ENCODE measurements around the gene KIAA1549. TPM values are rescaled to one million over a fixed set of nuclear protein-coding genes. Genes with fewer than 3 reads are reported as not detected.

The KIAA1549 gene
- total RNA-seq, 2 donors from 2014 or later = 3.7 to 8.8 TPM

DNA sequence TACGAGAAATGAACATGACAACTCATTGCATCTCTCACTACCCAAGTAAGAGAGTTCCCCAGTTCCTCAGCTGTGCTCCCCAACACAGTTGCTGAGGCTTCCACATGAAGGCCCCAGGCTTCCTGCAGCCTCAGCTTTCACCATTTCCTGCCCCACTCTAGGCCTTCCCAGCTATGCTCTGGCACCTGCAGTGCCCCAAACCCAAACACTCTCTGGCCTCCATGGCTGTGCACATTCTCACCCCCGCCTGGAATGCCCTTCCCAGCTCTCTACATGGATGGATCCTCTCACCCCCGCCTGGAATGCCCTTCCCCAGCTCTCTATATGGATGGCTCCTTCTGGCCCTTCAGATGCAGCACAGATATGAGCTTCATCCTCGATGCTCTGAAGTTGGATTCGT, 61.3 kb downstream of the KIAA1549 start:
- Histone ChIP-seq H3K27ac (no peak overlapping the region), H3K27me3 (replicated peaks; ENCODE audit: insufficient read depth) (no peaks in the 10 kb centered on the region), H3K9me3 (no peaks in the 10 kb centered on the region), H3K4me1 (replicated peaks) (no peaks in the 10 kb centered on the region), H3K36me3 (no peaks in the 10 kb centered on the region), H3K4me3 (no peak overlapping the region)
- TF ChIP-seq, protein P1, sequence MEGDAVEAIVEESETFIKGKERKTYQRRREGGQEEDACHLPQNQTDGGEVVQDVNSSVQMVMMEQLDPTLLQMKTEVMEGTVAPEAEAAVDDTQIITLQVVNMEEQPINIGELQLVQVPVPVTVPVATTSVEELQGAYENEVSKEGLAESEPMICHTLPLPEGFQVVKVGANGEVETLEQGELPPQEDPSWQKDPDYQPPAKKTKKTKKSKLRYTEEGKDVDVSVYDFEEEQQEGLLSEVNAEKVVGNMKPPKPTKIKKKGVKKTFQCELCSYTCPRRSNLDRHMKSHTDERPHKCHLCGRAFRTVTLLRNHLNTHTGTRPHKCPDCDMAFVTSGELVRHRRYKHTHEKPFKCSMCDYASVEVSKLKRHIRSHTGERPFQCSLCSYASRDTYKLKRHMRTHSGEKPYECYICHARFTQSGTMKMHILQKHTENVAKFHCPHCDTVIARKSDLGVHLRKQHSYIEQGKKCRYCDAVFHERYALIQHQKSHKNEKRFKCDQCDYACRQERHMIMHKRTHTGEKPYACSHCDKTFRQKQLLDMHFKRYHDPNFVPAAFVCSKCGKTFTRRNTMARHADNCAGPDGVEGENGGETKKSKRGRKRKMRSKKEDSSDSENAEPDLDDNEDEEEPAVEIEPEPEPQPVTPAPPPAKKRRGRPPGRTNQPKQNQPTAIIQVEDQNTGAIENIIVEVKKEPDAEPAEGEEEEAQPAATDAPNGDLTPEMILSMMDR (IDR thresholded peaks at IDR 0.05) = no peak
- TF ChIP-seq POLR2AphosphoS5 (IDR thresholded peaks at IDR 0.05) (no peak), POLR2A (IDR thresholded peaks at IDR 0.05) (no peak)
- no peak for DNase-seq (ENCODE audit: low spot score)
- 75% methylated on average over 5 of the region's 5 CpGs for WGBS
- intact Hi-C loops (cut with DNase I) = loop anchor here (5.0 kb wide), 1 partner anchor 62 kb away; the partner anchor contains the start of gene KIAA1549

DNA sequence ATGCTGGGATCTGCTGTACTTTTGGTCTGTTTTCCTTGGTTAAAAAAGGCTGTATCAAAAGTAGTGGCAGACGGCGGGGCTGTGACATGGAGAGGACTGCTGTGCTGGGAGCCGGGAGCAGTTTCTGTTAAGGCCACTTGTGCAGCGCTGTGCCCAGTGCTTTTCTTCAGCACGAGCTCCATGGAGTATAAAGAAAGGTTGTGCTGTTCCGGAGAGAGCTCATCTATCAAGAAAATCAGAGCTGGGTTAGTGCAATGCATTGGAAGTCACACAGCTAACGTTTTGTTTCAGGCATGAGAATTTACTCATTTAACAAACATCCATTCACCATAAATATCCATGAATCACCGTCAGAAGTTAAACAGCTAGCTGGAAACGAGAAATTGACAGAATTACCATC, 62.0 kb downstream of the KIAA1549 start:
- Histone ChIP-seq H3K27ac (no peak overlapping the region), H3K27me3 (replicated peaks; ENCODE audit: insufficient read depth) (no peaks in the 10 kb centered on the region), H3K4me1 (replicated peaks) (no peaks in the 10 kb centered on the region), H3K9me3 (no peaks in the 10 kb centered on the region), H3K4me3 (no peak overlapping the region), H3K36me3 (no peaks in the 10 kb centered on the region)
- intact Hi-C loops (cut with DNase I) = no loop called here
- no peak for TF ChIP-seq POLR2AphosphoS5 (IDR thresholded peaks at IDR 0.05)
- no peak for TF ChIP-seq POLR2A (IDR thresholded peaks at IDR 0.05)
- TF ChIP-seq, protein P1 (IDR thresholded peaks at IDR 0.05) = no peak
- no peak for DNase-seq (ENCODE audit: low spot score)
- 70% methylated on average over 9 of the region's 9 CpGs for WGBS

DNA sequence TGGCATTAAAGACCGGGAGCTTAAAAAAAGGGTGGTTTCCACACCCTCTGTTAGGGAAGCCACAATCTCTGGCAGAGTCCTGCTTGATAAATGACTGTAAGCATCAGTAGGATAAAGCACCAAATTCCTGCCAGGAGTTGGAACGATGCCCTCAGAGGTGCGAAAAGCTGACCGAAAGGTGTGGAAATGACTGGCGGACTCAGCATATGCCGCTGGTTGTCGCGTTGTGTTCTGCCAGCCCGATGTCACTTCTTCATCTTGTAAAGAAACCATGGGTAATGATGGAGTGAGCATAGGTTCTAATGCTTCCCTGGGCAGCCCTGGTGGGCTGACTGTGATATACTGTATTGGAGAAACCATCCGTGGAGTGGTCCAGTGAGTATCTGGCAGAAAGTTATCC, 62.4 kb downstream of the KIAA1549 start:
- intact Hi-C loops (cut with DNase I) = no loop called here
- 94% methylated on average over 10 of the region's 10 CpGs for WGBS

DNA sequence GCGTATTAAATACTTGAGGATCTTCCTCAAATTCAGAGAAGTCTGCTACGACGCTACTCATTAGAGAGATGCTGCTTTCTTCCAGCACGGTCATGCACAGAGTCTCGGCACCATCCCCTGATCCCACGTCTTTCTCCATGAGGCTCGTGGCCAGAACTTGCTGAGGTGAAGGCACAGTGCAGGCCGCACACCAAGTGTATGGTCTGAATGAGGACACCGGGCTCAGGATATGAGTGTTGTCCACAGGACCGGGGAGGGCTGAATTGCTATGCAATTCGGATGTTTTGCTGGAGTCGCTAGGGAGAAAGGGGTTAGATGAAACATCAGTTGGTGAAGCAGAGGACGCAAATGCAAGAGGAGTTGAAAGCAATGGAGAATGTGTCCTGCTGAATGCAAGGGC, 63.0 kb downstream of the KIAA1549 start:
- Histone ChIP-seq H3K36me3 (no peaks in the 10 kb centered on the region), H3K4me3 (no peak overlapping the region), H3K4me1 (replicated peaks) (no peaks in the 10 kb centered on the region), H3K27ac (no peak overlapping the region), H3K27me3 (replicated peaks; ENCODE audit: insufficient read depth) (no peaks in the 10 kb centered on the region), H3K9me3 (no peaks in the 10 kb centered on the region)
- WGBS = 98% methylated on average over 13 of the region's 13 CpGs
- intact Hi-C loops (cut with DNase I) = no loop called here
- no peak for DNase-seq (ENCODE audit: low spot score)
- TF ChIP-seq POLR2AphosphoS5 (IDR thresholded peaks at IDR 0.05) (no peak), POLR2A (IDR thresholded peaks at IDR 0.05) (no peak)
- TF ChIP-seq, protein P1 (IDR thresholded peaks at IDR 0.05) = no peak

More for the DNA sequence above, 62.4 kb downstream of the KIAA1549 start:
- no peak for DNase-seq (ENCODE audit: low spot score)
- TF ChIP-seq POLR2AphosphoS5 (IDR thresholded peaks at IDR 0.05) = no peak
- TF ChIP-seq, protein P1 (IDR thresholded peaks at IDR 0.05) = no peak
- Histone ChIP-seq H3K27ac (no peak overlapping the region), H3K36me3 (no peaks in the 10 kb centered on the region), H3K4me1 (replicated peaks) (no peaks in the 10 kb centered on the region), H3K9me3 (no peaks in the 10 kb centered on the region), H3K4me3 (no peak overlapping the region), H3K27me3 (replicated peaks; ENCODE audit: insufficient read depth) (no peaks in the 10 kb centered on the region)

DNA sequence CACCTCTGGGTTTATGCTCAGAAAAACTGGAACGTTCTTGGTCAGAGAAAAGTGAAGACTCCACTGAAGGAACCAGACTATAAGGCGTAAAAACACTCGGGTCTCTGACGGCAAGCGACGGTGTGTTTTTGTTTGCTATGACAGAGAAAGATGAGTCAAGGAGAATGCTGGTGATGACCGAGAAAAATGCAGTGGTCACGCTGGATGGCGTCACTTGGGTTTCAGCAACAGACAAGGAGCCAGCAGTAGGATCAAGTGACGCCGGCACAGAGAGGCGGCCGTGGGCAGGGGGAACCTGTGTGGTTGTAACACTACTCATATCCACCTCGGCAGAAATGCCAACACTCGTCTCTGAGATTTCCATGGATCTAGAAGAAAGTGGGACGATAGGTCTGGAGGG, 63.4 kb downstream of the KIAA1549 start:
- Histone ChIP-seq H3K27ac (no peak overlapping the region), H3K9me3 (no peaks in the 10 kb centered on the region), H3K4me3 (no peak overlapping the region), H3K27me3 (replicated peaks; ENCODE audit: insufficient read depth) (no peaks in the 10 kb centered on the region), H3K4me1 (replicated peaks) (no peaks in the 10 kb centered on the region), H3K36me3 (no peaks in the 10 kb centered on the region)
- intact Hi-C loops (cut with DNase I) = no loop called here
- DNase-seq (ENCODE audit: low spot score) = no peak
- TF ChIP-seq POLR2A (IDR thresholded peaks at IDR 0.05) = no peak
- TF ChIP-seq, protein P1 (IDR thresholded peaks at IDR 0.05) = no peak
- no peak for TF ChIP-seq POLR2AphosphoS5 (IDR thresholded peaks at IDR 0.05)
- WGBS = 91% methylated on average over 16 of the region's 16 CpGs
